Trophoblast cell (in vitro differentiated cells and primary cell): ENCODE measurements around the gene ROR1.

Experiments
- DNase-seq, 2 donors: peaks; one replicate each; pipeline ENCODE4 v3.0.0-alpha.2; 2016
- H2AFZ ChIP-seq: 2 replicates; pipeline ENCODE4 v1.6.1; 2013; ENCODE audit warnings: low read length, moderate library complexity, mild to moderate bottlenecking; ENCODE audit not compliant: insufficient read depth, poor library complexity
- H2AK5ac ChIP-seq: 2 replicates; pipeline ENCODE4 v1.6.1; 2013; ENCODE audit warnings: mild to moderate bottlenecking, low read length
- H2BK120ac ChIP-seq: 2 replicates; pipeline ENCODE4 v1.6.1; 2013; ENCODE audit warnings: low read length, mild to moderate bottlenecking, moderate library complexity; ENCODE audit not compliant: insufficient read depth, poor library complexity
- H2BK12ac ChIP-seq: 2 replicates; pipeline ENCODE4 v1.6.1; 2013; ENCODE audit warnings: mild to moderate bottlenecking, low read length, moderate library complexity
- H2BK5ac ChIP-seq: 2 replicates; pipeline ENCODE4 v1.6.1; 2013; ENCODE audit warnings: low read length, low read depth, moderate library complexity, mild to moderate bottlenecking; ENCODE audit not compliant: poor library complexity
- H3K14ac ChIP-seq: 2 replicates; pipeline ENCODE4 v1.6.1; 2013; ENCODE audit warnings: mild to moderate bottlenecking, low read length
- H3K18ac ChIP-seq: 2 replicates; pipeline ENCODE4 v1.6.1; 2013; ENCODE audit warnings: mild to moderate bottlenecking, low read length
- H3K23ac ChIP-seq: 2 replicates; pipeline ENCODE4 v1.6.1; 2013; ENCODE audit warnings: low read length
- H3K27ac ChIP-seq: 2 replicates; pipeline ENCODE4 v1.5.1; 2013; ENCODE audit warnings: low read depth, mild to moderate bottlenecking, inconsistent platforms, low read length, moderate library complexity
- H3K27me3 ChIP-seq: 2 replicates; pipeline ENCODE4 v1.6.1; 2013; ENCODE audit warnings: inconsistent platforms, mild to moderate bottlenecking, low read length, moderate library complexity; ENCODE audit not compliant: insufficient read depth
- H3K36me3 ChIP-seq, 2 experiments: 1 replicate in 1 of 2; 2 replicates in 1 of 2; pipeline ENCODE4 v1.6.1; 2013; ENCODE audit warnings: low read length in 2 of 2, mild to moderate bottlenecking in 2 of 2, moderate library complexity in 1 of 2; ENCODE audit not compliant: insufficient read depth in 2 of 2, control insufficient read depth in 1 of 2
- H3K4ac ChIP-seq: 2 replicates; pipeline ENCODE4 v1.6.1; 2013; ENCODE audit warnings: low read depth, mild to moderate bottlenecking, low read length, moderate library complexity
- H3K4me1 ChIP-seq, 2 experiments: 1 replicate in 1 of 2; 2 replicates in 1 of 2; pipeline ENCODE4 v1.6.1; 2013; ENCODE audit warnings: low read length in 2 of 2, mild to moderate bottlenecking in 2 of 2, moderate library complexity in 1 of 2; ENCODE audit not compliant: insufficient read depth in 2 of 2, control insufficient read depth in 1 of 2
- H3K4me2 ChIP-seq: 2 replicates; pipeline ENCODE4 v1.6.1; 2013; ENCODE audit warnings: inconsistent platforms, mild to moderate bottlenecking, low read length, moderate library complexity
- H3K4me3 ChIP-seq: 2 replicates; pipeline ENCODE4 v1.5.1; 2013; ENCODE audit warnings: mild to moderate bottlenecking, low read depth, low read length, inconsistent platforms
- H3K79me1 ChIP-seq: one replicate; pipeline ENCODE4 v1.6.1; 2013; ENCODE audit warnings: low read length
- H3K79me2 ChIP-seq: 2 replicates; pipeline ENCODE4 v1.6.1; 2013; ENCODE audit warnings: low read length, mild to moderate bottlenecking; ENCODE audit not compliant: control insufficient read depth, insufficient read depth, poor library complexity
- H3K9ac ChIP-seq: 2 replicates; pipeline ENCODE4 v1.6.1; 2013; ENCODE audit warnings: mild to moderate bottlenecking, low read length
- H3K9me3 ChIP-seq: 2 replicates; pipeline ENCODE4 v1.6.1; 2013; ENCODE audit warnings: low read depth, mild to moderate bottlenecking, control low read depth, inconsistent platforms, low read length; ENCODE audit not compliant: insufficient read depth
- H4K12ac ChIP-seq: 2 replicates; pipeline ENCODE4 v1.6.1; 2013; ENCODE audit warnings: low read depth, mild to moderate bottlenecking, low read length, moderate library complexity
- H4K8ac ChIP-seq: 2 replicates; pipeline ENCODE4 v1.6.1; 2013; ENCODE audit warnings: low read depth, mild to moderate bottlenecking, low read length, moderate library complexity
- H4K91ac ChIP-seq: one replicate; pipeline ENCODE4 v1.6.1; 2013; ENCODE audit warnings: low read depth, mild to moderate bottlenecking, low read length, moderate library complexity
- WGBS: extraction: QIAGEN DNeasy Blood & Tissue Kit; methylation state at CpG from one replicate; pipeline ENCODE4 v1.1.7; 2013; ENCODE audit warnings: missing lambda C conversion rate; ENCODE audit not compliant: insufficient read length, insufficient coverage; ENCODE audit errors: extremely low coverage; 5-methylcytosine and 5-hydroxymethylcytosine counted together

Gene ROR1

GRCh38 chr1:64136296-64136695 is 362.5 kb downstream of the ROR1 start:
- peak overlapping the region; percentile 58 for H4K91ac ChIP-seq
- H3K27ac ChIP-seq, result no peak overlapping the region
- H2BK120ac ChIP-seq, result peak overlapping the region; percentile 40
- H3K23ac ChIP-seq, result no peak overlapping the region
- H3K14ac ChIP-seq, result peak overlapping the region; percentile 43
- H3K9ac ChIP-seq, result no peak overlapping the region
- H2BK5ac ChIP-seq, result no peak overlapping the region
- DNase-seq, result no peak
- H3K4me3 ChIP-seq, result no peak overlapping the region
- no peak overlapping the region for H4K12ac ChIP-seq
- H3K36me3 ChIP-seq, result peaks cover 2 to 3% of the 10 kb centered on the region in 2 experiments
- H3K4me2 ChIP-seq, result no peak overlapping the region
- WGBS, result no CpG with 5 or more reads among the region's 5 CpGs
- H4K8ac ChIP-seq, result no peak overlapping the region
- H3K79me1 ChIP-seq, result peaks cover 18% of the 10 kb centered on the region
- H2AFZ ChIP-seq, result no peak overlapping the region
- H3K4me1 ChIP-seq, result peaks cover 14 to 21% of the 10 kb centered on the region in 2 experiments
- H2AK5ac ChIP-seq, result no peak overlapping the region
- H3K18ac ChIP-seq, result peak overlapping the region; percentile 16
- H3K79me2 ChIP-seq, result no peaks in the 10 kb centered on the region
- H3K9me3 ChIP-seq, result peaks cover 1% of the 10 kb centered on the region
- no peak overlapping the region for H3K4ac ChIP-seq
- no peaks in the 10 kb centered on the region for H3K27me3 ChIP-seq
- no peak overlapping the region for H2BK12ac ChIP-seq

GRCh38 chr1:64136752-64137411 is 363.1 kb downstream of the ROR1 start:
- Histone ChIP-seq H4K91ac (peak overlapping the region; percentile 70), H3K79me1 (peaks cover 18% of the 10 kb centered on the region)
- 100% methylated on average over 1 of the region's 7 CpGs for WGBS

GRCh38 chr1:64137412-64137803 is 363.6 kb downstream of the ROR1 start:
- Histone ChIP-seq H3K79me1 (peaks cover 18% of the 10 kb centered on the region), H3K18ac (no peak overlapping the region), H4K91ac (peak overlapping the region; percentile 78), H3K27me3 (no peaks in the 10 kb centered on the region), H3K4me3 (no peak overlapping the region), H3K14ac (no peak overlapping the region), H3K23ac (no peak overlapping the region), H3K4me1 (peaks cover 14 to 21% of the 10 kb centered on the region in 2 experiments), H2AFZ (no peak overlapping the region), H3K27ac (peak overlapping the region; percentile 41), H3K9ac (no peak overlapping the region), H3K79me2 (no peaks in the 10 kb centered on the region), H2BK120ac (no peak overlapping the region), H3K4me2 (no peak overlapping the region), H3K36me3 (peaks cover 7% of the 10 kb centered on the region in 2 experiments), H3K9me3 (peaks cover 1% of the 10 kb centered on the region), H2BK5ac (peak overlapping the region; percentile 83), H4K8ac (no peak overlapping the region), H2BK12ac (no peak overlapping the region), H2AK5ac (peak overlapping the region; percentile 86), H3K4ac (peak overlapping the region; percentile 25), H4K12ac (no peak overlapping the region)
- no peak for DNase-seq
- WGBS, result no CpG with 5 or more reads among the region's 4 CpGs

More at GRCh38 chr1:64136752-64137411, 363.1 kb downstream of the ROR1 start:
- Histone ChIP-seq H3K14ac (peak overlapping the region; percentile 47), H3K23ac (no peak overlapping the region), H3K4me1 (peaks cover 14 to 21% of the 10 kb centered on the region in 2 experiments), H3K4ac (peak overlapping the region; percentile 37), H3K79me2 (no peaks in the 10 kb centered on the region), H3K36me3 (peaks cover 3% of the 10 kb centered on the region in 2 experiments), H3K27ac (peak overlapping the region; percentile 12), H3K27me3 (no peaks in the 10 kb centered on the region), H2BK12ac (peak overlapping the region; percentile 72), H2AK5ac (peak overlapping the region; percentile 39), H4K8ac (peak overlapping the region; percentile 18), H4K12ac (no peak overlapping the region), H3K18ac (peak overlapping the region; percentile 80), H3K4me2 (no peak overlapping the region), H2AFZ (no peak overlapping the region), H3K9ac (no peak overlapping the region), H2BK5ac (peak overlapping the region; percentile 57), H3K4me3 (no peak overlapping the region), H3K9me3 (peaks cover 1% of the 10 kb centered on the region), H2BK120ac (peak overlapping the region; percentile 50)
- peak; percentile 77 to 95 for DNase-seq

GRCh38 chr1:64139877-64140276 is 366.1 kb downstream of the ROR1 start:
- Histone ChIP-seq H3K4me2 (no peak overlapping the region), H3K9ac (no peak overlapping the region), H3K4me3 (no peak overlapping the region), H3K4ac (no peak overlapping the region), H2BK5ac (peak overlapping the region; percentile 16), H3K27me3 (no peaks in the 10 kb centered on the region), H3K18ac (no peak overlapping the region), H3K79me2 (no peaks in the 10 kb centered on the region), H2BK120ac (no peak overlapping the region), H3K27ac (peak overlapping the region; percentile 11), H4K8ac (no peak overlapping the region), H3K23ac (no peak overlapping the region), H2BK12ac (no peak overlapping the region), H2AFZ (no peak overlapping the region), H4K91ac (no peak overlapping the region), H3K79me1 (peaks cover 14% of the 10 kb centered on the region), H4K12ac (no peak overlapping the region), H3K9me3 (peaks cover 1% of the 10 kb centered on the region), H2AK5ac (no peak overlapping the region), H3K14ac (no peak overlapping the region), H3K36me3 (peaks cover 11 to 16% of the 10 kb centered on the region in 2 experiments), H3K4me1 (peaks cover 4 to 12% of the 10 kb centered on the region in 2 experiments)
- no CpG with 5 or more reads among the region's 10 CpGs for WGBS
- DNase-seq, result peak; percentile 59 to 86
